GM12878 (cell line): ENCODE data around the gene FSTL4. TPM values are rescaled to one million over a fixed set of nuclear protein-coding genes. Genes with fewer than 3 reads are reported as not detected.

Experiments
- BACH1 ChIP-seq: fragments of 450-650 bp; IDR thresholded peaks from 2 replicates; pipeline ENCODE4 v1.6.1; 2017; ENCODE audit warnings: mild to moderate bottlenecking, borderline replicate concordance
- E2F4 ChIP-seq: IDR thresholded peaks from 2 replicates; pipeline ENCODE4 v1.6.1; 2012; ENCODE audit warnings: low read depth, low read length, improper control_type of control experiment
- E4F1 ChIP-seq: fragments of 450-650 bp; IDR thresholded peaks from 2 replicates; pipeline ENCODE4 v1.6.1; 2018; ENCODE audit warnings: borderline replicate concordance, mild to moderate bottlenecking; ENCODE audit not compliant: partially characterized antibody
- FOS ChIP-seq: IDR thresholded peaks from 3 replicates; pipeline ENCODE4 v1.6.1; 2011; ENCODE audit warnings: borderline replicate concordance; ENCODE audit not compliant: insufficient read length; ENCODE audit errors: extremely low read depth
- MLLT1 ChIP-seq: fragments of 450-650 bp; IDR thresholded peaks from 2 replicates; pipeline ENCODE4 v1.6.1; 2016; ENCODE audit warnings: mild to moderate bottlenecking
- SREBF2 ChIP-seq: IDR thresholded peaks from 2 replicates; pipeline ENCODE4 v1.6.1; 2012; ENCODE audit warnings: mild to moderate bottlenecking, low read length
- ZNF592 ChIP-seq: fragments of 450-650 bp; IDR thresholded peaks from 2 replicates; pipeline ENCODE4 v1.6.1; 2017; ENCODE audit warnings: mild to moderate bottlenecking, moderate library complexity
- ZNF687 ChIP-seq: fragments of 450-650 bp; IDR thresholded peaks from 2 replicates; pipeline ENCODE4 v1.6.1; 2017; ENCODE audit warnings: mild to moderate bottlenecking, moderate library complexity
- polyA plus RNA-seq, 11 experiments: library from polyadenylated mRNA; depleted of rRNA in 4 of 11; unstranded in 6 of 11; stranded (reverse) in 5 of 11; fragments of >200 nt; fragmentation: Nextera tagmentation in 4 of 11; fragmentation: Illumina TruSeq in 1 of 11; extraction: Ambion mirVana in 4 of 11; extraction: Trizol in 1 of 11; gene quantifications; 1 replicate in 1 of 11; 2 replicates in 10 of 11; pipeline versions ENCODE4 v1.2.1 to v1.2.3, GENCODE V29; 2011 to 2016; ENCODE audit warnings: inconsistent platforms in 2 of 11, missing spikeins in 2 of 11, low read depth in 1 of 11
- total RNA-seq, 4 experiments: library from RNA; depleted of rRNA in 3 of 4; stranded (reverse); fragments of >200 nt in 3 of 4; fragmentation: Illumina TruSeq in 1 of 4; extraction: Trizol in 1 of 4; gene quantifications; 2 replicates each; pipeline versions ENCODE4 v1.2.1 to v1.2.3, GENCODE V29; 2013 to 2021

The FSTL4 gene
- total and polyA plus RNA-seq, 10 of the 15 experiments (the other 5 are each of a cell fraction or from before 2014, with no cell fraction given), result 0.01 to 0.79 (median 0.21) TPM; not detected in 6

- TF ChIP-seq MLLT1, result no peak
- TF ChIP-seq ZNF687, result no peak
- TF ChIP-seq E2F4, result no peak
- TF ChIP-seq BACH1, result no peak
- no peak for TF ChIP-seq E4F1
- no peak for TF ChIP-seq ZNF592
- TF ChIP-seq FOS, result no peak
- TF ChIP-seq SREBF2, result no peak
These were observed 239.9 kb downstream of the FSTL4 start (continued) for GRCh38 chr5:133372293-133372937.
